ENCODE results near the gene FOXJ1. TPM values are rescaled to one million over a fixed set of nuclear protein-coding genes. Genes with fewer than 3 reads are reported as not detected.
A peak's percentile ranks its signal among the peaks of the same experiment; 100 is the strongest.

FOXJ1 gene
- total and polyA plus RNA-seq, 2 of the 13 experiments (the other 11 are each of a cell fraction or from before 2014, with no cell fraction given), result 0.98 to 1.6 TPM

- TF ChIP-seq ZNF574 (CRISPR knock-in tag; IDR thresholded peaks at IDR 0.05) (peak; percentile 71; the same call in 1 of the 2 replicates), ZBTB37 (CRISPR knock-in tag; IDR thresholded peaks at IDR 0.05) (no peak), MLLT10 (CRISPR knock-in tag; IDR thresholded peaks at IDR 0.05) (no peak), TCF7 (IDR thresholded peaks at IDR 0.05; ENCODE audit: low read depth) (peak; percentile 41; the same call in 1 of the 2 replicates), TEAD3 (CRISPR knock-in tag; optimal IDR thresholded peaks at IDR 0.05; ENCODE audit: borderline replicate concordance) (peak; percentile 94), FOXP4 (CRISPR knock-in tag; IDR thresholded peaks at IDR 0.05) (peak; percentile 89), RBFOX2 (IDR thresholded peaks at IDR 0.05; ENCODE audit: low read depth, low read length) (peak; percentile 62), EP300 (IDR thresholded peaks at IDR 0.05; ENCODE audit: low read depth in 2 of 2, low read length in 2 of 2) (peak in 1 of 2 experiments; percentile 83; a peak in 3 of 4 replicates), EP300 (CRISPR knock-in tag; IDR thresholded peaks at IDR 0.05; ENCODE audit: borderline replicate concordance) (peak; percentile 77), SIX1 (CRISPR knock-in tag; IDR thresholded peaks at IDR 0.05; ENCODE audit: borderline replicate concordance) (peak; percentile 79; the same call in 1 of the 2 replicates), ZFP36L1 (CRISPR knock-in tag; IDR thresholded peaks at IDR 0.05) (0 out of 2 replicates have a peak, but pooled peaks have one; percentile 77), ZNF142 (CRISPR knock-in tag; IDR thresholded peaks at IDR 0.05) (no peak)
These were observed 2.7 kb downstream of the FOXJ1 start (continued) for GRCh38 chr17:76138234-76138895.
